Hypothalamus (tissue), 51 donors: ENCODE data around the gene PSTPIP1.

Source experiments
- DNase-seq, 51 donors: peaks; one replicate each; lab custom pipeline; 2025; lab: John Stamatoyannopoulos, UW

Gene PSTPIP1

GRCh38 chr15:77017091-77017660 lies 22.2 kb downstream of the PSTPIP1 start:
- DNase-seq, result no peak

- no peak for DNase-seq
Measured at GRCh38 chr15:77017761-77018720, 23.1 kb downstream of the PSTPIP1 start.

GRCh38 chr15:77018796-77019505 lies 24.0 kb downstream of the PSTPIP1 start:
- no peak for DNase-seq

GRCh38 chr15:77019521-77020331 lies 24.8 kb downstream of the PSTPIP1 start:
- no peak for DNase-seq

GRCh38 chr15:77020348-77021087 lies 25.6 kb downstream of the PSTPIP1 start:
- DNase-seq, result no peak

- no peak for DNase-seq
Measured at GRCh38 chr15:77021088-77021481, 26.2 kb downstream of the PSTPIP1 start.

- DNase-seq, result no peak
Measured at GRCh38 chr15:77021803-77022381, 27.0 kb downstream of the PSTPIP1 start.

GRCh38 chr15:77022646-77023575 lies 28.0 kb downstream of the PSTPIP1 start:
- no peak for DNase-seq

GRCh38 chr15:77023576-77024272 lies 28.8 kb downstream of the PSTPIP1 start:
- DNase-seq, result no peak

- peak in 39 of 51 donors; percentile 11 to 79 (median 49) for DNase-seq
Measured at GRCh38 chr15:77024273-77025082, 29.6 kb downstream of the PSTPIP1 start.

- DNase-seq, result no peak
Measured at GRCh38 chr15:77025083-77025901, 30.4 kb downstream of the PSTPIP1 start.

GRCh38 chr15:77025941-77026411 lies 31.1 kb downstream of the PSTPIP1 start:
- no peak for DNase-seq

- DNase-seq, result no peak
Measured at GRCh38 chr15:77026501-77027110, 31.7 kb downstream of the PSTPIP1 start.

- DNase-seq, result no peak
Measured at GRCh38 chr15:77027111-77027696, 32.3 kb downstream of the PSTPIP1 start.
